Calu3 (cell line): Measurements from ENCODE around the gene OGN. TPM values are rescaled to one million over a fixed set of nuclear protein-coding genes. Genes with fewer than 3 reads are reported as not detected.

Experiments
- BruUV-seq: library from RNA; stranded (reverse); fragments of 400-500 nt; replicated peaks from 2 replicates; lab custom pipeline; 2021; lab: Mats Ljungman, UMichigan
- CTCF ChIA-PET: fragments of 300-600 bp; sonication (Branson Sonifier 250); formaldehyde crosslinking; loops from one replicate; lab custom pipeline; 2022; ENCODE audit warnings: antibody characterized with exemption; lab: Charles Lee
- DNase-seq: peaks from one replicate; pipeline ENCODE4 v3.0.0; 2022
- H3K27ac Mint-ChIP-seq: one replicate; pipeline ENCODE4 v1.8.0; 2022; ENCODE audit warnings: mixed read lengths; ENCODE audit not compliant: unreplicated experiment
- H3K27me3 Mint-ChIP-seq: one replicate; pipeline ENCODE4 v1.8.0; 2022; ENCODE audit warnings: mixed read lengths; ENCODE audit not compliant: unreplicated experiment
- H3K36me3 Mint-ChIP-seq: one replicate; pipeline ENCODE4 v1.8.0; 2022; ENCODE audit warnings: mild to moderate bottlenecking, moderate library complexity, mixed read lengths; ENCODE audit not compliant: insufficient read depth, unreplicated experiment
- H3K4me1 Mint-ChIP-seq: one replicate; pipeline ENCODE4 v1.8.0; 2022; ENCODE audit warnings: mild to moderate bottlenecking, low read depth, mixed read lengths; ENCODE audit not compliant: unreplicated experiment
- H3K4me3 Mint-ChIP-seq: one replicate; pipeline ENCODE4 v1.8.0; 2022; ENCODE audit warnings: mild to moderate bottlenecking, low read depth, moderate library complexity, mixed read lengths; ENCODE audit not compliant: unreplicated experiment
- H3K9me3 Mint-ChIP-seq: one replicate; pipeline ENCODE4 v1.8.0; 2022; ENCODE audit warnings: low read depth, mixed read lengths; ENCODE audit not compliant: unreplicated experiment
- CTCF ChIP-seq: fragments of 200-600 bp; IDR thresholded peaks from one replicate; pipeline ENCODE4 v1.8.0; 2022; ENCODE audit warnings: antibody characterized with exemption; ENCODE audit not compliant: unreplicated experiment
- intact Hi-C: fragments of 100-400 bp; cut with micrococcal nuclease; formaldehyde crosslinking; loops from one replicate; pipeline ENCODE4 v1.10.0; 2022; ENCODE audit not compliant: unreplicated experiment
- total RNA-seq: library from RNA; stranded (reverse); gene quantifications from 2 replicates; pipeline ENCODE4 v1.2.3, GENCODE V29; 2022

Gene OGN
- total RNA-seq, 1 experiment from 2014 or later = not detected

GRCh38 chr9:92393686-92394085 lies 10.7 kb downstream of the OGN start:
- CTCF ChIA-PET = interaction anchor here (0.5 kb wide), 1 partner anchor 263 kb away, joined by 6 read pairs; no protein-coding TSS in a partner anchor
- TF ChIP-seq CTCF = no peak
- no peak for DNase-seq
- Mint-ChIP-seq H3K4me1 (no peaks in the 10 kb centered on the region), H3K9me3 (peaks cover 2% of the 10 kb centered on the region), H3K4me3 (no peak overlapping the region), H3K27ac (no peak overlapping the region), H3K27me3 (no peaks in the 10 kb centered on the region), H3K36me3 (no peaks in the 10 kb centered on the region)
- intact Hi-C loops = no loop called here
- no TSS peak for BruUV-seq

- Mint-ChIP-seq H3K4me3 (no peak overlapping the region), H3K27me3 (no peaks in the 10 kb centered on the region)
- CTCF ChIA-PET = no interaction called here
These were observed 11.7 kb downstream of the OGN start for GRCh38 chr9:92392690-92393089.

GRCh38 chr9:92385953-92386352 lies 18.4 kb downstream of the OGN start:
- no peak for DNase-seq
- no peak for TF ChIP-seq CTCF
- H3K27ac Mint-ChIP-seq = no peak overlapping the region
- H3K27me3 Mint-ChIP-seq = no peaks in the 10 kb centered on the region
- CTCF ChIA-PET = no interaction called here
- no peaks in the 10 kb centered on the region for H3K36me3 Mint-ChIP-seq
- BruUV-seq = no TSS peak
- no peaks in the 10 kb centered on the region for H3K4me1 Mint-ChIP-seq
- no peaks in the 10 kb centered on the region for H3K9me3 Mint-ChIP-seq
- H3K4me3 Mint-ChIP-seq = no peak overlapping the region
- intact Hi-C loops = no loop called here

More at GRCh38 chr9:92392690-92393089, 11.7 kb downstream of the OGN start:
- no TSS peak for BruUV-seq
- intact Hi-C loops = no loop called here
- TF ChIP-seq CTCF = no peak
- H3K36me3 Mint-ChIP-seq = no peaks in the 10 kb centered on the region
- no peak for DNase-seq
- H3K4me1 Mint-ChIP-seq = no peaks in the 10 kb centered on the region
- no peak overlapping the region for H3K27ac Mint-ChIP-seq
- no peaks in the 10 kb centered on the region for H3K9me3 Mint-ChIP-seq

- intact Hi-C loops = no loop called here
- Mint-ChIP-seq H3K4me1 (no peaks in the 10 kb centered on the region), H3K9me3 (no peaks in the 10 kb centered on the region), H3K27ac (no peak overlapping the region), H3K36me3 (no peaks in the 10 kb centered on the region), H3K4me3 (no peak overlapping the region), H3K27me3 (no peaks in the 10 kb centered on the region)
- BruUV-seq = no TSS peak
- TF ChIP-seq CTCF = no peak
- CTCF ChIA-PET = no interaction called here
- no peak for DNase-seq
These were observed 18.9 kb downstream of the OGN start for GRCh38 chr9:92385477-92385876.
